Stimulated activated CD4-positive, alpha-beta T cell treated with anti-CD3 and anti-CD28 coated beads, Interleukin-15, amount 100 ng/mL, for 1 hour (primary cell): ENCODE data around the gene SMPD2.
"Not testable (repeated sequence)": the region's sequence is repeated elsewhere in the genome, so short reads cannot be mapped to it uniquely, and the experiment has no call there.

ENCODE experiments used
- DNase-seq, 2 donors: peaks; one replicate each; pipeline ENCODE4 v3.0.0-alpha.2; 2020; ENCODE audit warnings: low read depth in 1 of 2, low spot score in 1 of 2

SMPD2 gene

GRCh38 chr6:109460161-109460829 lies 19.8 kb downstream of the SMPD2 start:
- no peak for DNase-seq

DNA sequence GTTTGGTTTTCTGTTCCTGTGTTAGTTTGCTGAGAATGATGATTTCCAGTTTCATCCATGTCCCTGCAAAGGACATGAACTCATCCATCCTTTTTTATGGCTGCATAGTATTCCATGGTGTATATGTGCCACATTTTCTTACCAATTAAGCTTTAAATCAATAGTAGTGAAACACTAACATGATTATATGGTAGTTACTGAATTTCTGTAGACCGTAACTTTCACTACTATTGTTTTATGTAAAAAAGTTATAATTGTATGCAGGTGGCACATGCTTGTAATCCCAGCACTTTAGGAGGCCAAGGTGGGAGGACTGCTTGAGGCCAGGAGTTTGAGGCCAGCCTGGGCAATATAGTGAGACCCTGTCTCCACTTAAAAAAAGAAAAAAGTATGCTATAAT lies 20.7 kb downstream of the SMPD2 start:
- DNase-seq = not testable (repeated sequence)

GRCh38 chr6:109461733-109462526 lies 21.4 kb downstream of the SMPD2 start:
- no peak for DNase-seq

GRCh38 chr6:109465772-109466171 lies 25.2 kb downstream of the SMPD2 start:
- DNase-seq = no peak

GRCh38 chr6:109466212-109466923 lies 25.8 kb downstream of the SMPD2 start:
- DNase-seq = no peak

DNA sequence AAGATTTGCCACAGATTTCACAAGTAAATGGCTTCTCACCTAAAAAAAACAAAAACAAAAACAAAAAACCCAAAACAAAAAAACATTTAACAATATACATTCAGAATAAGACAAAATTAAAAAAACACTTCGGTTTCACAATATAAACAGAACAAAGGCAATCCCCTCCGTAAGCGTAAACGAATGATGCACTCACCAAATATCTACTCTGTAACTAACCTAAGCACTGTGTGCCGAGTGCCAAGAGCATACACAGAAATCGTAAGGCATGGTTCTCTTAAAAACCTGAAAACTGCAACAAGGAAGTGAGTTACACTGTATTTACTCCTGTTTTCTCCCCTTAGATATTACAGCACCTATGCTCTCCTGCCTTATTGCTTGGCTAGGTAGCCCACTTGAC lies 27.2 kb downstream of the SMPD2 start:
- DNase-seq = no peak

GRCh38 chr6:109469591-109470189 lies 29.2 kb downstream of the SMPD2 start:
- DNase-seq = no peak

- no peak for DNase-seq
Observed at GRCh38 chr6:109471105-109471810, 30.7 kb downstream of the SMPD2 start.

- DNase-seq = no peak
Observed at GRCh38 chr6:109472132-109472995, 31.8 kb downstream of the SMPD2 start.

- no peak for DNase-seq
Observed at GRCh38 chr6:109473120-109473519, 32.6 kb downstream of the SMPD2 start.

GRCh38 chr6:109474995-109475394 lies 34.5 kb downstream of the SMPD2 start:
- DNase-seq = no peak

- no peak for DNase-seq
Observed at GRCh38 chr6:109475625-109476024, 35.1 kb downstream of the SMPD2 start.

DNA sequence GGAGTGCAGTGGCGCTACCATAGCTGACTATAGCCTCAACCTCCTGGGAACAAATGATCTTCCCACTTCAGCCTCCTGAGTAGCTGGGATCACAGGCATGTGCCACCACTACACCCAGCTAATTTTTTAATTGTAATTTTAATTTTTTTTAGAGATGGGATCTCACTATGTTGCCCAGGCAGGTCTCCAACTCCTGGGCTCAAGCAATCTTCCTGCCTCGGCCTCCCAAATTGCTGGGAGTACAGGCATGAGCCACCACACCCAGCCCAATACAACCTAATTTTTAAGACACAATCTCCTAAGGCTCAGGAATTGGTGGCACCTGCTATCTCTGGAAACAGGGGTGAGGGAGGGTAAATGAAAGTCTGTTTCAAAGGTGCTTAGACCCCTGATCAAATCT lies 36.7 kb downstream of the SMPD2 start:
- DNase-seq = no peak

- no peak for DNase-seq
Observed at GRCh38 chr6:109477725-109478124, 37.2 kb downstream of the SMPD2 start.

DNA sequence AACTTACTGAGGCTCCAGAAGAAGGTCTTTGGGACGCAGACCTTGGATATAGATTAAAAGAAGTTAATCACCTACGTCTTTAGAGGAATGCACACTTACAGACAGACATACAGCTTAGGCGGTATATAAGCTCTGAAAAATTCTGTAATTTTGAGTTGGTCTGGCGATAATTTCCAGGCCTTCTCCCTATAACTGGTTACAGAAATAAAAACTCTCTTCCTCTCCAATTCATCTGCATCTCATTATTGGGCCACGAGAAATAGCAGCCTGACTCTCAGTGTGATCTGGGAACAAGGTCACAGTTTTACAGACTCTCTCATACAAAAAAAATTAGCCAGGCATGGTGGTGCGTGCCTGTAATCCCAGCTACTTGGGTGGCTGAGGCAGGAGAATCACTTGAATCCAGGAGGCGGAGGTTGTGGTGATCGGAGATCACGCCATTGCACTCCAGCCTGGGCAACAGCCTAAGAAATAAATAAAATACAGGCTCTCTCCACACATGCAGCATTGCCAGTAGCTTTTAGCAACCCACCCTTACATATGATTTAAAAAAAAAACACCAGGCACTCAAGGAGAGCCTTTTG lies 37.8 kb downstream of the SMPD2 start:
- DNase-seq = no peak

DNA sequence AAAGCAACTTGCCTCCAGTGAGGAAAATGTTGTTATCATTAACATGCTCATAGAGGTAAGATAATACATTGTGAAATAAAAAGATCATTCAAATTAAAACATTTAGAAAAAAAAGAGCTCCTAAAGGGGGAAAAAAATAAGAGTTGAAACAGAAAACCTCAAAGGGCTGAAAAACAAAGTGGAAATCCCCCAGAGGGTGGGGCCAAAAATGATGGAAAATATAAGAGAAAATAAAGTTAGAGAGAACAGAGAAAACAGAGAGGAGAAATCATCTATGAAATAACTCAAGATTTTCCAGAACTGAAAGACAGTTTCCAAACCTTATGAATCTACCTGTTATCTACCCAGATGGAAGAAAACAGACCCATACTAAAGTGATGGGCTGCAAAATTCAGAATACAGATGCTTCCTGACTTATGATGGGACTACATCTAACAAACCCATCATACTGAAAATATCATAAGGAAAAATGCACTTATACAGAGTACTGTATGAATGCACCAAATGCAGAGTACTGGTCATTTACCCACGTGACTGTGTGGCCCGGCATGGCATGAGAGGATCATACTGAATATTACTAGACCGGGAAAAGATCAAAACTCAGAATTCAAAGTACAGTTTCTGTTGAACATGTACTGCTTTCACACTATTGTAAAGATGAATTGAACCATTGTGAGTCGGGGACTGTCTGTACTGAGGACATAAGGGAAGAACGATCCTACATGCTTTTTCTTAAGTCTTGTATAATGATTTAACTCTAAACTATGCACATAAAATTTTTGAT lies 38.5 kb downstream of the SMPD2 start:
- DNase-seq = no peak

DNA sequence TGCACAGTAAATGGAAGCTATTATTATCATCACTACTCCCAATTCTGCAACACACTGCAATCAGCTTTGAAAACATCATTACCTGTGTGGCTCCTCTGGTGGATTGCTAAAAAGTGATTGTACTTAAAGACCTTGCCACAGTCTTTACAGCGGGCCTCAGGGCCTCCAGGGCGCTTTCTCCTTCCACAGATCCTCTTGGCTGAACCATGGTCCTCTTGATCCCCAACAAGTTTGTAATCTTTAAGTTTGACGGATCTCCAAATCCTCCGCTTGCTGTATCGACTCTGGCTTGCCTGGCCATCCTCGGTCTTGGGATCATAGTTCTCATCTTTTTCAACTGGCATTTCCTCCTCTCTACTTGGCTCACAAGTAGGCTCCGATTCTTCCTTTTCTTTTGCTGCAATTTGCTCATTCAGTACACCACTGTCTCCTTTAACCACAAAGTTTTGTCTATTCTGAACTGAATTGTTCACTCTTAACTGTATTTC lies 40.5 kb downstream of the SMPD2 start:
- DNase-seq = no peak

- DNase-seq = peak; percentile 79 to 80
Observed at GRCh38 chr6:109482905-109483734, 42.6 kb downstream of the SMPD2 start, which contains the start of gene ZBTB24. ZBTB24 (minus strand) TSS chr6:109483219; CDS start chr6:109482026, 1,193 bp downstream.
